Activated CD4-positive, alpha-beta T cell treated with anti-CD3 and anti-CD28 coated beads, Interleukin-2, amount 10 ng/mL, durations not matched to agents 24 days and 14 days (primary cell): ENCODE results near the gene KIF26B. TPM values are rescaled to one million over a fixed set of nuclear protein-coding genes. Genes with fewer than 3 reads are reported as not detected.
"Not testable (repeated sequence)": the region's sequence is repeated elsewhere in the genome, so short reads cannot be mapped to it uniquely, and the experiment has no call there.

Experiments used
- DNase-seq: peaks from one replicate; pipeline ENCODE4 v3.0.0; 2022
- H3K27ac Mint-ChIP-seq: one replicate; pipeline ENCODE4 v1.8.0; 2022; ENCODE audit warnings: mild to moderate bottlenecking, mixed read lengths
- H3K27me3 Mint-ChIP-seq: one replicate; pipeline ENCODE4 v1.8.0; 2022; ENCODE audit warnings: mixed read lengths
- H3K36me3 Mint-ChIP-seq: one replicate; pipeline ENCODE4 v1.8.0; 2022; ENCODE audit warnings: low read depth, mild to moderate bottlenecking, mixed read lengths
- H3K4me1 Mint-ChIP-seq: one replicate; pipeline ENCODE4 v1.8.0; 2021; ENCODE audit warnings: mixed read lengths
- H3K4me3 Mint-ChIP-seq: one replicate; pipeline ENCODE4 v1.8.0; 2022; ENCODE audit warnings: mild to moderate bottlenecking, moderate library complexity, mixed read lengths
- H3K9me3 Mint-ChIP-seq: one replicate; pipeline ENCODE4 v1.8.0; 2021; ENCODE audit warnings: mixed read lengths
- intact Hi-C: fragments of 100-400 bp; cut with micrococcal nuclease; formaldehyde crosslinking; loops from one replicate; pipeline ENCODE4 v1.15.1; 2023
- total RNA-seq: library from RNA; stranded (reverse); gene quantifications from 2 replicates; pipeline ENCODE4 v1.2.3, GENCODE V29; 2022

Gene KIF26B
- total RNA-seq, 1 donor from 2014 or later = 0.07 TPM

GRCh38 chr1:245691897-245692296 is 537.1 kb downstream of the KIF26B start:
- no peaks in the 10 kb centered on the region for H3K4me1 Mint-ChIP-seq
- no peak for DNase-seq

GRCh38 chr1:245692318-245692717 is 537.5 kb downstream of the KIF26B start:
- intact Hi-C loops = no loop called here
- no peak overlapping the region for H3K27ac Mint-ChIP-seq
- no peaks in the 10 kb centered on the region for H3K36me3 Mint-ChIP-seq
- H3K4me1 Mint-ChIP-seq = no peaks in the 10 kb centered on the region
- no peak for DNase-seq
- no peak overlapping the region for H3K4me3 Mint-ChIP-seq
- no peaks in the 10 kb centered on the region for H3K9me3 Mint-ChIP-seq
- H3K27me3 Mint-ChIP-seq = peaks cover 1% of the 10 kb centered on the region

More at GRCh38 chr1:245691897-245692296, 537.1 kb downstream of the KIF26B start:
- no peak overlapping the region for H3K27ac Mint-ChIP-seq
- no peaks in the 10 kb centered on the region for H3K9me3 Mint-ChIP-seq
- no peaks in the 10 kb centered on the region for H3K36me3 Mint-ChIP-seq
- intact Hi-C loops = no loop called here
- peaks cover 1% of the 10 kb centered on the region for H3K27me3 Mint-ChIP-seq
- no peak overlapping the region for H3K4me3 Mint-ChIP-seq

GRCh38 chr1:245693116-245693793 is 538.5 kb downstream of the KIF26B start:
- no peaks in the 10 kb centered on the region for H3K4me1 Mint-ChIP-seq
- H3K36me3 Mint-ChIP-seq = no peaks in the 10 kb centered on the region
- H3K27me3 Mint-ChIP-seq = peaks cover 1% of the 10 kb centered on the region
- no peaks in the 10 kb centered on the region for H3K9me3 Mint-ChIP-seq
- intact Hi-C loops = no loop called here
- H3K27ac Mint-ChIP-seq = no peak overlapping the region
- DNase-seq = no peak
- H3K4me3 Mint-ChIP-seq = no peak overlapping the region

- H3K27me3 Mint-ChIP-seq = peaks cover 1% of the 10 kb centered on the region
Measured at GRCh38 chr1:245693941-245694752, 539.4 kb downstream of the KIF26B start.

GRCh38 chr1:245694753-245695195 is 540.0 kb downstream of the KIF26B start:
- DNase-seq = no peak
- Mint-ChIP-seq H3K27me3 (peaks cover 1% of the 10 kb centered on the region), H3K9me3 (no peaks in the 10 kb centered on the region), H3K4me1 (no peaks in the 10 kb centered on the region), H3K36me3 (no peaks in the 10 kb centered on the region), H3K27ac (no peak overlapping the region), H3K4me3 (no peak overlapping the region)
- intact Hi-C loops = no loop called here

More at GRCh38 chr1:245693941-245694752, 539.4 kb downstream of the KIF26B start:
- H3K9me3 Mint-ChIP-seq = no peaks in the 10 kb centered on the region
- no peak for DNase-seq
- no peaks in the 10 kb centered on the region for H3K4me1 Mint-ChIP-seq
- H3K27ac Mint-ChIP-seq = no peak overlapping the region
- H3K36me3 Mint-ChIP-seq = no peaks in the 10 kb centered on the region
- intact Hi-C loops = no loop called here
- no peak overlapping the region for H3K4me3 Mint-ChIP-seq

- Mint-ChIP-seq H3K27me3 (peaks cover 1% of the 10 kb centered on the region), H3K36me3 (no peaks in the 10 kb centered on the region)
- DNase-seq = no peak
Measured at GRCh38 chr1:245695211-245695610, 540.4 kb downstream of the KIF26B start.

GRCh38 chr1:245695701-245696100 is 540.9 kb downstream of the KIF26B start:
- H3K4me3 Mint-ChIP-seq, intact Hi-C loops, H3K27me3 Mint-ChIP-seq, H3K9me3 Mint-ChIP-seq, DNase-seq, H3K36me3 Mint-ChIP-seq, H3K4me1 Mint-ChIP-seq, H3K27ac Mint-ChIP-seq: not testable (repeated sequence)

More at GRCh38 chr1:245695211-245695610, 540.4 kb downstream of the KIF26B start:
- no peak overlapping the region for H3K4me3 Mint-ChIP-seq
- H3K9me3 Mint-ChIP-seq = no peaks in the 10 kb centered on the region
- H3K4me1 Mint-ChIP-seq = no peaks in the 10 kb centered on the region
- H3K27ac Mint-ChIP-seq = no peak overlapping the region
- intact Hi-C loops = no loop called here

- DNase-seq = no peak
- Mint-ChIP-seq H3K4me3 (no peak overlapping the region), H3K4me1 (no peaks in the 10 kb centered on the region), H3K27ac (no peak overlapping the region), H3K36me3 (no peaks in the 10 kb centered on the region), H3K9me3 (no peaks in the 10 kb centered on the region), H3K27me3 (no peaks in the 10 kb centered on the region)
- intact Hi-C loops = no loop called here
Measured at GRCh38 chr1:245698116-245698515, 543.3 kb downstream of the KIF26B start.

GRCh38 chr1:245698860-245699259 is 544.1 kb downstream of the KIF26B start:
- H3K27me3 Mint-ChIP-seq = no peaks in the 10 kb centered on the region
- no peak overlapping the region for H3K4me3 Mint-ChIP-seq
- H3K4me1 Mint-ChIP-seq = no peaks in the 10 kb centered on the region
- DNase-seq = no peak
- H3K36me3 Mint-ChIP-seq = no peaks in the 10 kb centered on the region
- no peaks in the 10 kb centered on the region for H3K9me3 Mint-ChIP-seq
- no peak overlapping the region for H3K27ac Mint-ChIP-seq
- intact Hi-C loops = no loop called here

GRCh38 chr1:245700631-245701030 is 545.8 kb downstream of the KIF26B start:
- H3K9me3 Mint-ChIP-seq = no peaks in the 10 kb centered on the region
- no peak overlapping the region for H3K4me3 Mint-ChIP-seq
- H3K4me1 Mint-ChIP-seq = no peaks in the 10 kb centered on the region
- intact Hi-C loops = no loop called here
- no peaks in the 10 kb centered on the region for H3K36me3 Mint-ChIP-seq
- H3K27me3 Mint-ChIP-seq = no peaks in the 10 kb centered on the region
- no peak overlapping the region for H3K27ac Mint-ChIP-seq
- no peak for DNase-seq

GRCh38 chr1:245701631-245702030 is 546.8 kb downstream of the KIF26B start:
- Mint-ChIP-seq H3K9me3 (no peaks in the 10 kb centered on the region), H3K36me3 (no peaks in the 10 kb centered on the region), H3K27me3 (no peaks in the 10 kb centered on the region), H3K4me1 (no peaks in the 10 kb centered on the region), H3K4me3 (no peak overlapping the region), H3K27ac (no peak overlapping the region)
- intact Hi-C loops = no loop called here
- no peak for DNase-seq

- no peaks in the 10 kb centered on the region for H3K27me3 Mint-ChIP-seq
- H3K36me3 Mint-ChIP-seq = no peaks in the 10 kb centered on the region
- no peak overlapping the region for H3K4me3 Mint-ChIP-seq
- H3K4me1 Mint-ChIP-seq = no peaks in the 10 kb centered on the region
- intact Hi-C loops = no loop called here
- no peaks in the 10 kb centered on the region for H3K9me3 Mint-ChIP-seq
- DNase-seq = no peak
- H3K27ac Mint-ChIP-seq = no peak overlapping the region
Measured at GRCh38 chr1:245702346-245702745, 547.6 kb downstream of the KIF26B start.

GRCh38 chr1:245704341-245704740 is 549.6 kb downstream of the KIF26B start:
- Mint-ChIP-seq H3K4me1 (no peaks in the 10 kb centered on the region), H3K36me3 (no peaks in the 10 kb centered on the region), H3K27ac (no peak overlapping the region), H3K27me3 (no peaks in the 10 kb centered on the region), H3K4me3 (no peak overlapping the region), H3K9me3 (no peaks in the 10 kb centered on the region)
- intact Hi-C loops = no loop called here
- no peak for DNase-seq

- Mint-ChIP-seq H3K4me1 (no peaks in the 10 kb centered on the region), H3K9me3 (no peaks in the 10 kb centered on the region), H3K27ac (no peak overlapping the region), H3K27me3 (no peaks in the 10 kb centered on the region), H3K36me3 (no peaks in the 10 kb centered on the region), H3K4me3 (no peak overlapping the region)
- no peak for DNase-seq
- intact Hi-C loops = no loop called here
Measured at GRCh38 chr1:245704765-245705164, 550.0 kb downstream of the KIF26B start.
